ENCODE data around the gene TTLL6.

- no peak for TF ChIP-seq CTCF (IDR thresholded peaks at IDR 0.05)
- TF ChIP-seq POLR2A (IDR thresholded peaks at IDR 0.05), result no peak
Observed at GRCh38 chr17:48726916-48727286, 90.1 kb downstream of the TTLL6 start.

All from body of pancreas (tissue), 4 donors.